ENCODE data around the gene NBEA. TPM values are rescaled to one million over a fixed set of nuclear protein-coding genes. Genes with fewer than 3 reads are reported as not detected.

Gene NBEA
- total RNA-seq, 2 donors from 2014 or later, result 7.7 to 10.2 TPM

DNA sequence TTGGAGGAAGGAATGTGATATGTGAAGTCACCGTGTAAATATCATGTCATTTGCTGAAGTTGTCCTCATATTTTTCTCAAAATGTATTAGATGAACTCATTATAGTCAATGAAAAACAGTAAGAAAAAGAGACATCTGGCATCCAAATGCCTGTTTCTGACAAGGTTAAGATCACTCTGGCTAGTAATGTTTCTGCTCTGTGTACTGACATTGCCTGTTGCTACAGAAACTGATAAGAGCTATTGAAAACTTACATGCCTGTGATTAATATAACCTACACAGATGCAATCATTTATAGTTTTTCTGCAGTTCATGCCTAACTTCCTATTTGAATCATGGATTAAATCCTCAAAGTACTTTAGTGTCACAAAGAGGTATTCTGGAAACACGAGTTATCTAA is 249.8 kb downstream of the NBEA start:
- Histone ChIP-seq H3K9me3 (no peaks in the 10 kb centered on the region), H3K4me1 (ENCODE audit: control insufficient read depth in 1 of 2, low read depth in 2 of 2) (no peaks in the 10 kb centered on the region), H3K4me3 (no peak overlapping the region), H3K27me3 (replicated peaks; ENCODE audit: insufficient read depth) (no peaks in the 10 kb centered on the region), H3K36me3 (no peaks in the 10 kb centered on the region), H3K27ac (no peak overlapping the region)
- no peak for TF ChIP-seq CTCF (IDR thresholded peaks at IDR 0.05)
- ATAC-seq (ENCODE audit: insufficient number of reproducible peaks, low FRiP score, low read depth) (no peak), DNase-seq (ENCODE audit: low spot score) (no peak)

GRCh38 chr13:35198613-35199200 is 256.6 kb downstream of the NBEA start:
- H3K36me3 ChIP-seq, result no peaks in the 10 kb centered on the region
- no peak overlapping the region for H3K27ac ChIP-seq
- H3K4me3 ChIP-seq, result no peak overlapping the region
- no peaks in the 10 kb centered on the region for H3K27me3 ChIP-seq (replicated peaks; ENCODE audit: insufficient read depth)
- no peaks in the 10 kb centered on the region for H3K9me3 ChIP-seq
- no peak for TF ChIP-seq CTCF (IDR thresholded peaks at IDR 0.05)
- no peaks in the 10 kb centered on the region for H3K4me1 ChIP-seq (ENCODE audit: control insufficient read depth in 1 of 2, low read depth in 2 of 2)
- DNase-seq (ENCODE audit: low spot score), result no peak
- no peak for ATAC-seq (ENCODE audit: insufficient number of reproducible peaks, low FRiP score, low read depth)

- DNase-seq (ENCODE audit: low spot score), result no peak
- H3K27ac ChIP-seq, result no peak overlapping the region
- H3K36me3 ChIP-seq, result no peaks in the 10 kb centered on the region
- H3K4me3 ChIP-seq, result no peak overlapping the region
- no peaks in the 10 kb centered on the region for H3K27me3 ChIP-seq (replicated peaks; ENCODE audit: insufficient read depth)
- H3K9me3 ChIP-seq, result no peaks in the 10 kb centered on the region
- no peak for ATAC-seq (ENCODE audit: insufficient number of reproducible peaks, low FRiP score, low read depth)
- no peaks in the 10 kb centered on the region for H3K4me1 ChIP-seq (ENCODE audit: control insufficient read depth in 1 of 2, low read depth in 2 of 2)
- no peak for TF ChIP-seq CTCF (IDR thresholded peaks at IDR 0.05)
Observed at GRCh38 chr13:35208587-35208986, 266.5 kb downstream of the NBEA start.

GRCh38 chr13:35210261-35210660 is 268.2 kb downstream of the NBEA start:
- Histone ChIP-seq H3K27ac (no peak overlapping the region), H3K27me3 (replicated peaks; ENCODE audit: insufficient read depth) (no peaks in the 10 kb centered on the region), H3K36me3 (no peaks in the 10 kb centered on the region), H3K9me3 (no peaks in the 10 kb centered on the region), H3K4me3 (no peak overlapping the region), H3K4me1 (ENCODE audit: control insufficient read depth in 1 of 2, low read depth in 2 of 2) (no peaks in the 10 kb centered on the region)
- ATAC-seq (ENCODE audit: insufficient number of reproducible peaks, low FRiP score, low read depth) (no peak), DNase-seq (ENCODE audit: low spot score) (no peak)
- no peak for TF ChIP-seq CTCF (IDR thresholded peaks at IDR 0.05)

DNA sequence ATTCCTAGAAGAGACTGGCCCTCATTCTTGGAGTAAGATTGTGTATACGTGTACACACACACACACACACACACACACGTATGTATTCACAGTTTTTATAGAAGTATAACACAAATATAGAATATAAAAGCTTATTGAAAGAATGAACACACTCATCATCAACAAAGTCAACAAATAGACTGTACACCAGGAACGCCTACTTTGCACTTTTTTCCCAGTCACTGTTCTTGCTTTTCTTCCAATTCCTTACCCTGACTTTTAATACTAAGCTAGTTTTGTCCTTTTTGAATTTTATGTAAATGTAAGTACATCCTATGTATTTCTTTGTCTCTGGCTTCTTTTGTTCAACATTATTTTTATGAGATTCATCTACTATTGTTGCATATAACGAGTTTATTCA is 269.9 kb downstream of the NBEA start:
- H3K27me3 ChIP-seq (replicated peaks; ENCODE audit: insufficient read depth), result no peaks in the 10 kb centered on the region
- TF ChIP-seq CTCF (IDR thresholded peaks at IDR 0.05), result no peak
- no peak for ATAC-seq (ENCODE audit: insufficient number of reproducible peaks, low FRiP score, low read depth)

More for the DNA sequence above, 269.9 kb downstream of the NBEA start:
- no peaks in the 10 kb centered on the region for H3K9me3 ChIP-seq
- H3K4me3 ChIP-seq, result no peak overlapping the region
- no peak for DNase-seq (ENCODE audit: low spot score)
- H3K27ac ChIP-seq, result no peak overlapping the region
- no peaks in the 10 kb centered on the region for H3K4me1 ChIP-seq (ENCODE audit: control insufficient read depth in 1 of 2, low read depth in 2 of 2)
- no peaks in the 10 kb centered on the region for H3K36me3 ChIP-seq

Data from thoracic aorta (tissue), 2 donors.